ENCODE data around the gene PAWR.

GRCh38 chr12:79624378-79624777 is 66.4 kb downstream of the PAWR start:
- TF ChIP-seq CTCF (IDR thresholded peaks at IDR 0.05) (no peak), POLR2A (IDR thresholded peaks at IDR 0.05) (no peak)

Data from breast epithelium (tissue), 3 donors.